GM20000 (cell line): Measurements from ENCODE around the gene PLPP7.
"Not testable (repeated sequence)": the region's sequence is repeated elsewhere in the genome, so short reads cannot be mapped to it uniquely, and the experiment has no call there.

Experiments used
- DNase-seq: peaks from one replicate; pipeline ENCODE4 v3.0.0; 2012; ENCODE audit warnings: low spot score
- CTCF ChIP-seq: IDR thresholded peaks from 2 replicates; pipeline ENCODE4 v1.5.1; 2012; ENCODE audit warnings: mild to moderate bottlenecking, control low read depth; ENCODE audit errors: extremely low read depth, missing control alignments

PLPP7 gene

DNA sequence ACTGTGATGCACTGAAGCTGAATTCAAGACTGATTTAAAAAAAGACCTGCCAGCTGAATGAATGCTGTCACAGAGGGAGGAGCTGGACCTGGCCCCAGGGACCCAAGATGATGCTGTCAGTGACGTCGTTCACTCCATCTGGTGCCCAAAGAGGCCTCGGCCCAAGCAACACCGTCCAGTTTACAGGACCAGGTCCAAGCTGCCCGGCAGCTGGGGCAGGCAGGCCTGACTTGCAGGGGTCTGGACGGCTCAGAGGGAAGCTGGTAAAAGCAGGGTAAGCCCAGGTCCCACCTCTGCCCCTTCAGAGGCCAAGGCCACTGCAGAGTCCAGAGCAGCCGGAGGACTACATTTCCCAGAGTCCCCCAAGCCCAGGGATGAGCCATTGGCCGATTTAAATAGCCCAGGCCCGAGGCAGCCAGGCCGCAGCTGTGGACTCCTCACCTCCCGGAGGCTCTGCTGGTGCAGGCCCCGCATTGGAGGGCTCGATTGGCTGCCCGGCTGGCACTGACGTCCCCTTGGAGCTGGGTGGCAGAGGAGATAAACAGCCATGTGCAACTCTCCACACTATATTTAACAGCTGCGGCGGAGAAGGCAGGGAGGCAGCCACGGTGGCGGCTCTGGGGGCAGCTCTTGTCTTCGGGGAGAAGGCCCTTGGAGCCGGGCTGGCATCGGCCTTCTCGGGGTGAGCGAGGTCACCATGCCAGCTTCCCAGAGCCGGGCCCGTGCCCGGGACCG, at the start of gene PLPP7:
TSS of gene PLPP7 (plus strand) at position 423 of the 735 bp plus-strand sequence. CDS start at position 698, 275 bp downstream.
- peak; percentile 84 for DNase-seq
- no peak for TF ChIP-seq CTCF

GRCh38 chr9:131240047-131240921, 49.2 kb upstream of the PLPP7 start:
- TF ChIP-seq CTCF = no peak
- no peak for DNase-seq

- not testable (repeated sequence) for DNase-seq
These were observed 45.2 kb upstream of the PLPP7 start for GRCh38 chr9:131244331-131244730.

DNA sequence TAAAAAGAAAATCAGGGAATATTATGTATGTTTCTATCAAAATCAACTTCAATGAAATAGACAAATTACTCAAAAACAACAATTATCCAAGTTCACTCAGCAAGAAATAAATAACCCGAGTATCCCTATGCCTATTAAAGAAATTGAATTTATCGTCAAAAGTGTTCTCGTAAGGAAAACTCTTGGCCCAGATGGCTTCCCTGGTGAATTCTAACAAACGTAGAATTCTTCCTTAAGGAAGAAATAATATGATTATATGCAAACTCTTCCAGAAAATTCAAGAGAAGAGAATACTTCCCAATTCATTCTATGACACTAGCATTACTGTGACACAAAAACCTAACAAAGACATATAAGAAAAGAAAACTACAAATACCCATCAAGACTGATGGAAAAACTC, 42.9 kb upstream of the PLPP7 start:
- no peak for DNase-seq
- TF ChIP-seq CTCF = no peak

DNA sequence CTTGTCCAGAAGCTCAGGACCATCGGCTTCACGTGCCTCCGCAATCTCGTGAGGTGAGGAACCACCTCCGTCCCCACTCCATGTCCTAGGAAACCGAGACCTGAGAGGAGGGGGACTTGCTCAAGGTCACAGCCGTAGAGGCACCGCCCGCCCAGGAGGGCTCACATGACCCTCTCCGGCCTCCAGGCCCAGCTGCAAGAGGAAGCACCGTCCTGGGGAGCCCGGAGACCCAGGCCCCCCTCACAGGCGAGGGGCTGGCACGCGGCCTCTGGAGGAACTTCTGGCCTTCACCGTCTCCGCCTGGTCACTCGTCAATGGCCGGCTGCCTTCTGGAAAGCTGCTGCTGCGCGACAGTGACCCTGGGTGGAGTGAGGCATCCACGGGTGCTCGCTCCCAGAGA, 37.4 kb upstream of the PLPP7 start:
- TF ChIP-seq CTCF = no peak
- no peak for DNase-seq

GRCh38 chr9:131253891-131254491, 35.5 kb upstream of the PLPP7 start:
- TF ChIP-seq CTCF = no peak
- DNase-seq = peak; percentile 49

- DNase-seq = no peak
- no peak for TF ChIP-seq CTCF
These were observed 34.9 kb upstream of the PLPP7 start for GRCh38 chr9:131254626-131255025.
